ENCODE measurements around the gene LRIT1.

- TF ChIP-seq, protein P1, sequence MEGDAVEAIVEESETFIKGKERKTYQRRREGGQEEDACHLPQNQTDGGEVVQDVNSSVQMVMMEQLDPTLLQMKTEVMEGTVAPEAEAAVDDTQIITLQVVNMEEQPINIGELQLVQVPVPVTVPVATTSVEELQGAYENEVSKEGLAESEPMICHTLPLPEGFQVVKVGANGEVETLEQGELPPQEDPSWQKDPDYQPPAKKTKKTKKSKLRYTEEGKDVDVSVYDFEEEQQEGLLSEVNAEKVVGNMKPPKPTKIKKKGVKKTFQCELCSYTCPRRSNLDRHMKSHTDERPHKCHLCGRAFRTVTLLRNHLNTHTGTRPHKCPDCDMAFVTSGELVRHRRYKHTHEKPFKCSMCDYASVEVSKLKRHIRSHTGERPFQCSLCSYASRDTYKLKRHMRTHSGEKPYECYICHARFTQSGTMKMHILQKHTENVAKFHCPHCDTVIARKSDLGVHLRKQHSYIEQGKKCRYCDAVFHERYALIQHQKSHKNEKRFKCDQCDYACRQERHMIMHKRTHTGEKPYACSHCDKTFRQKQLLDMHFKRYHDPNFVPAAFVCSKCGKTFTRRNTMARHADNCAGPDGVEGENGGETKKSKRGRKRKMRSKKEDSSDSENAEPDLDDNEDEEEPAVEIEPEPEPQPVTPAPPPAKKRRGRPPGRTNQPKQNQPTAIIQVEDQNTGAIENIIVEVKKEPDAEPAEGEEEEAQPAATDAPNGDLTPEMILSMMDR (IDR thresholded peaks at IDR 0.05), result no peak
- no peak for TF ChIP-seq POLR2A (IDR thresholded peaks at IDR 0.05)
Measured at GRCh38 chr10:84184517-84184916, 56.8 kb downstream of the LRIT1 start.
